Mammary epithelial cell (primary cell): Measurements from ENCODE around the gene CLCN3.

Experiments used
- EZH2 ChIP-seq: IDR thresholded peaks from 2 replicates; pipeline ENCODE4 v1.6.1; 2012; ENCODE audit warnings: low read length, inconsistent platforms, borderline replicate concordance
- TF ChIP-seq, protein P1 (sequence below), 2 donors: IDR thresholded peaks in 1 of 2; conservative IDR thresholded peaks in 1 of 2; 2 replicates each; pipeline ENCODE4 v1.5.1; 2011 to 2012; ENCODE audit warnings: inconsistent platforms in 2 of 2, low read length in 2 of 2, mild to moderate bottlenecking in 2 of 2, control low read depth in 1 of 2, low read depth in 1 of 2; ENCODE audit not compliant: insufficient read depth in 1 of 2; ENCODE audit errors: extremely low read depth in 1 of 2

DNA sequence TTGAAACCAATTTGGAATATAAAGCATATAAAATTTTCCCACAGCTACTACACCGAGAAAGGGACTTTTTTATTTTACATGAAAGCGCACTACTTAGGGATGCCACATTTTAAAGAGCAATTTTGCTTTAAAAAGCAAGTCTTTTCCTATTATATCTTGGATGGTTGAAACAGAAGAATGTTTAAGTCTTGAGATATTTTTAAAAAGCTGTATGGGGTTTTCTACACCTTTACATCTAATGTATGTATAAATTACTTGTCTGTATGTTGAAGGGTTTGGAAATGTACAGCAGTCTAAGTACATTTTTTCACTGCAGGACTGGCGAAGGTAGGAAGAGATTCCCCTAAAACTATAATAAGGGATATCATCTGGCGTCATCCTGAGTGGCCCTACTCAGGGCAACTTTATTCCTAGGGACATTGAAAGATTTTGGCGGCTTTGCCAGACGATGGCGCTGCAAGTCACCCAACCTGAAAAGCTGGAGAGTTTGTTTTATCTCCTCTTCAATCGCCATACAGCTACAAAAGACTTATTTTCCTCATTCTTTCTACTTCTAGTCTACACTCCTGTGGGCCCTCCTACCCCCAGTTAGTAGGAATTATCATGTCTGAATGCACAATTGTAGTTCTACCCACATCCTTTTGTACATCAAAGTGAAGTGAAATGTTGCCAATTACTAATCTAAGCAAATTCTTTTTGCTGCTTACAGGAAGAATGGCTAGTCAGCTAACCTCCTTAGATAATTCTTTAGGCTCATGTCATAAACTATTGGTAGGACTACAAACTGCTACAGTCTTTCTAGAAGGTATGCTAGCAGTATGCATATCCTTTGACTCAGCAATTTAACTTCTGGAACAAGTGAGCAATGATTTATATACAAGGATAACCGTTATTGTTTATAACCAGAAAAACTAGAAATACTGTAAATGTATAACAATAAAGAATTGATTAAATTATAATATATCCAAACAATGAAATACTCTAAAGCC lies 7.2 kb upstream of the CLCN3 start:
- TF ChIP-seq, protein P1, sequence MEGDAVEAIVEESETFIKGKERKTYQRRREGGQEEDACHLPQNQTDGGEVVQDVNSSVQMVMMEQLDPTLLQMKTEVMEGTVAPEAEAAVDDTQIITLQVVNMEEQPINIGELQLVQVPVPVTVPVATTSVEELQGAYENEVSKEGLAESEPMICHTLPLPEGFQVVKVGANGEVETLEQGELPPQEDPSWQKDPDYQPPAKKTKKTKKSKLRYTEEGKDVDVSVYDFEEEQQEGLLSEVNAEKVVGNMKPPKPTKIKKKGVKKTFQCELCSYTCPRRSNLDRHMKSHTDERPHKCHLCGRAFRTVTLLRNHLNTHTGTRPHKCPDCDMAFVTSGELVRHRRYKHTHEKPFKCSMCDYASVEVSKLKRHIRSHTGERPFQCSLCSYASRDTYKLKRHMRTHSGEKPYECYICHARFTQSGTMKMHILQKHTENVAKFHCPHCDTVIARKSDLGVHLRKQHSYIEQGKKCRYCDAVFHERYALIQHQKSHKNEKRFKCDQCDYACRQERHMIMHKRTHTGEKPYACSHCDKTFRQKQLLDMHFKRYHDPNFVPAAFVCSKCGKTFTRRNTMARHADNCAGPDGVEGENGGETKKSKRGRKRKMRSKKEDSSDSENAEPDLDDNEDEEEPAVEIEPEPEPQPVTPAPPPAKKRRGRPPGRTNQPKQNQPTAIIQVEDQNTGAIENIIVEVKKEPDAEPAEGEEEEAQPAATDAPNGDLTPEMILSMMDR (conservative IDR thresholded peaks at IDR 0.05 in 1 of 2, IDR thresholded peaks at IDR 0.05 in 1 of 2; ENCODE audit: extremely low read depth in 1 of 2, insufficient read depth in 1 of 2, low read depth in 1 of 2, low read length in 2 of 2), result peak; percentile 74 to 79
- no peak for TF ChIP-seq EZH2
